ENCODE results near the gene PPARG. TPM values are rescaled to one million over a fixed set of nuclear protein-coding genes. Genes with fewer than 3 reads are reported as not detected.
"Not testable (repeated sequence)": the region's sequence is repeated elsewhere in the genome, so short reads cannot be mapped to it uniquely, and the experiment has no call there.

The PPARG gene
- total and polyA plus RNA-seq, 2 experiments from 2014 or later, result 0.45 to 1.2 TPM

GRCh38 chr3:12465836-12466225, 177.0 kb downstream of the PPARG start:
- Histone ChIP-seq H3K4me1 (ENCODE audit: low read depth) (no peaks in the 10 kb centered on the region), H3K27me3 (no peaks in the 10 kb centered on the region), H3K4me3 (no peak overlapping the region), H3K36me3 (no peaks in the 10 kb centered on the region), H3K9me3 (ENCODE audit: low read depth) (no peaks in the 10 kb centered on the region), H3K27ac (no peak overlapping the region)
- no peak for TF ChIP-seq CTCF (IDR thresholded peaks at IDR 0.05; ENCODE audit: low read depth, low read length)
- no peak for DNase-seq (ENCODE audit: low read depth in 1 of 2, low spot score in 1 of 2)

- no peaks in the 10 kb centered on the region for H3K27me3 ChIP-seq
- H3K9me3 ChIP-seq (ENCODE audit: low read depth), result no peaks in the 10 kb centered on the region
- TF ChIP-seq CTCF (IDR thresholded peaks at IDR 0.05; ENCODE audit: low read depth, low read length), result no peak
- H3K36me3 ChIP-seq, result no peaks in the 10 kb centered on the region
- DNase-seq (ENCODE audit: low read depth in 1 of 2, low spot score in 1 of 2), result no peak
- no peak overlapping the region for H3K27ac ChIP-seq
- H3K4me3 ChIP-seq, result no peak overlapping the region
- no peaks in the 10 kb centered on the region for H3K4me1 ChIP-seq (ENCODE audit: low read depth)
Observed at GRCh38 chr3:12467746-12468145, 178.9 kb downstream of the PPARG start.

GRCh38 chr3:12468276-12468675, 179.4 kb downstream of the PPARG start:
- Histone ChIP-seq H3K27me3 (no peaks in the 10 kb centered on the region), H3K9me3 (ENCODE audit: low read depth) (no peaks in the 10 kb centered on the region), H3K36me3 (no peaks in the 10 kb centered on the region), H3K4me3 (no peak overlapping the region), H3K27ac (no peak overlapping the region), H3K4me1 (ENCODE audit: low read depth) (no peaks in the 10 kb centered on the region)
- TF ChIP-seq CTCF (IDR thresholded peaks at IDR 0.05; ENCODE audit: low read depth, low read length), result no peak
- no peak for DNase-seq (ENCODE audit: low read depth in 1 of 2, low spot score in 1 of 2)

- no peak for DNase-seq (ENCODE audit: low read depth in 1 of 2, low spot score in 1 of 2)
- Histone ChIP-seq H3K27me3 (no peaks in the 10 kb centered on the region), H3K9me3 (ENCODE audit: low read depth) (no peaks in the 10 kb centered on the region), H3K4me3 (no peak overlapping the region), H3K36me3 (no peaks in the 10 kb centered on the region), H3K27ac (no peak overlapping the region), H3K4me1 (ENCODE audit: low read depth) (no peaks in the 10 kb centered on the region)
- no peak for TF ChIP-seq CTCF (IDR thresholded peaks at IDR 0.05; ENCODE audit: low read depth, low read length)
Observed at GRCh38 chr3:12468757-12469156, 179.9 kb downstream of the PPARG start.

GRCh38 chr3:12469222-12469621, 180.4 kb downstream of the PPARG start:
- H3K9me3 ChIP-seq (ENCODE audit: low read depth); H3K36me3 ChIP-seq; H3K4me1 ChIP-seq (ENCODE audit: low read depth); DNase-seq (ENCODE audit: low read depth in 1 of 2, low spot score in 1 of 2); H3K27ac ChIP-seq; H3K4me3 ChIP-seq; H3K27me3 ChIP-seq: not testable (repeated sequence)

GRCh38 chr3:12470111-12470510, 181.2 kb downstream of the PPARG start:
- no peaks in the 10 kb centered on the region for H3K9me3 ChIP-seq (ENCODE audit: low read depth)
- TF ChIP-seq CTCF (IDR thresholded peaks at IDR 0.05; ENCODE audit: low read depth, low read length), result no peak
- H3K36me3 ChIP-seq, result no peaks in the 10 kb centered on the region
- H3K4me1 ChIP-seq (ENCODE audit: low read depth), result no peaks in the 10 kb centered on the region
- DNase-seq (ENCODE audit: low read depth in 1 of 2, low spot score in 1 of 2), result no peak
- no peak overlapping the region for H3K4me3 ChIP-seq
- H3K27me3 ChIP-seq, result no peaks in the 10 kb centered on the region
- H3K27ac ChIP-seq, result no peak overlapping the region
